Measurements from ENCODE around the gene GAS2L3.
"Not testable (repeated sequence)": the region's sequence is repeated elsewhere in the genome, so short reads cannot be mapped to it uniquely, and the experiment has no call there.

GAS2L3 gene

DNA sequence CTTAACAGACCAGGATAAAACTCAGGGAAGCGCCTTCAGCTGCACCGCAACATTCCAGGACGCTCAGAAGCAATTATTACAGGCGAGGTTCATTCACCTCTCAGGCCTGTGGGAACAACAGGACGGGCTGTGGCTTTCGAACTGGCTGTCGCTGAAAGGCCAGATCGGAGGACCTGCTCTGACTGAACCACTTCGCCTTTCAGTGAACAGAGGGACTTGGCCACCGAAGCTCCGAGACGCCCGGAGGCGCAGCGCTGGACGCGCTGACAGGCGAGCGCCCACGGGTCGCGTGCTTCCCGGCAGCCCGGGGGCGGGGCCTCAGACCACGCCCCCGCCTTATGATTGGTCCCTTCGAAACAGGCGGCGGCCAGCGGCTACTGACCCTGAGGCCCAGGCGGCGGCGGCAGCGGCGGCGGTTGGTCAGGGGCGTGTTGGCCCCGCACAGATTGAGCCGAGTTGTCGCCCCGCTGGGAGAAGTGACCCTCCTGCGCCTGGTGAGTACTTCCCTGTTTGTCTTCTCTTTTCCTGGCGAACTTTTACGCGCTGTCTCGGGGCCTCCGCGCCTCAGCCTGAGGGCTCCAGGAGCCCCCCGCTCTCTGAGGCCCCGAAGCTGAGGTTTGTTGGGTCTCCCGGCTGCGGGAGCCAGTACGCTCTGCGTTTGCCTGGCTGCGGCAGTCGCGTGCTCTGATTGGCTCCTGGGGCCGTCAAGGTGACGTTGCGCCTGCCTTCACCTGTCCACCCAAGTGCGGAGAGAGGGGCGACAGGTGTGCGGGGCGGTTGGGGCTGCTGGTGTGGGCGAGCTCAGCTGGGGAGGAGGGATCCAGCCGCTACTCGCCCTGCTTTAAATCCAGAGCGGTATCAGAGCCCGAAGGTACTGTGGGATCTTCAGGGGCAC lies at the start of gene GAS2L3:
Gene GAS2L3 (plus strand): TSS at position 393 of the 895 bp plus-strand sequence. CDS start 21,221 bp downstream, outside the sequence.
- DNase-seq: peak; percentile 90

DNA sequence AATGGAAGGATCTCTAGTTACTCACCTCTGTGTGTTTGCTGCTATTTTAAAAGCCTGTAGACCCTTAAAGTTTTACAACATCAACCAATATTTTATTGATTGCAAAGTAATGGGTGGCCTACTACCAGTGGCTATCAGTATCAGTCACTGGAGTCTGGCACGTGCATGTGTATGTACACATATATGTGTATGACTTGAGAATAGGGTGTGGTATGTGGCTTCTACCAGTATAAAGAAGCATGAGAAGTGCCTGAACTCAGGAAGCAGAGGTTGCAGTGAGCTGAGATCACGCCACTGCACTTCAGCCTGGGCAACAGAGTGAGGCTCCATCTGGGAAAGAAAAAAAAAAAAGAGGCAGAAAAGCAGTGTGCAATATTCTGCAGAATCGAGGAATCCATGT lies 45.5 kb upstream of the GAS2L3 start:
- DNase-seq: no peak

DNA sequence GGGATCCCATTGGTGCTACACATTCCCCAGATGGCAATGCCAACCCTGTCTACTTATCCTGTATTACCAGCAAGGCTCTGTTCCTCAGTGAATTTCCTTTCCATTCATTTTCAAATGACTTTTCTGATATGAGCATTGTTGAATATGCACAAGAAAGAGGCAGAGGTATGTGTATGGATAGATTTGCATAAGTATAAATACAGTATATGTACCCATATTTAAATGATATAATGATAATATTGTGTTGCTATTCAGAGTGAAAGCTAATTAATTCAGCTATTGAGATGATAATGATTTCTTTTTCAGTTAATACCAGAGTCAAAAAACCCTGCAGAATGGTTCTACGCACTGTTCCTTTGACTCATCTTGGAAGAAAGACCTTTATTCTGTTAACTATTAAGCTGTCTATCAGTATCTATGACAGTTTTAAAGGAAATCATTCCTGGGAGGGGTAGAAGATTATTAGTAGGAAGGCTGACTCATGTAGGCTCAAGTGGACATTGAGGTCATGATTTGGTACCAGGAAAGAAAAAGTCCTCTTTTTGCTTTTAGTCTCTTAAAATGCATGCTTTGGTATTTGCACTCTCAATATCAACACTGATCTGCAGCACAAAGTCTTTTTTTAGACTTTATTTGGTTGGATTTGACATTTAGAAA lies 44.9 kb upstream of the GAS2L3 start:
- DNase-seq: no peak

DNA sequence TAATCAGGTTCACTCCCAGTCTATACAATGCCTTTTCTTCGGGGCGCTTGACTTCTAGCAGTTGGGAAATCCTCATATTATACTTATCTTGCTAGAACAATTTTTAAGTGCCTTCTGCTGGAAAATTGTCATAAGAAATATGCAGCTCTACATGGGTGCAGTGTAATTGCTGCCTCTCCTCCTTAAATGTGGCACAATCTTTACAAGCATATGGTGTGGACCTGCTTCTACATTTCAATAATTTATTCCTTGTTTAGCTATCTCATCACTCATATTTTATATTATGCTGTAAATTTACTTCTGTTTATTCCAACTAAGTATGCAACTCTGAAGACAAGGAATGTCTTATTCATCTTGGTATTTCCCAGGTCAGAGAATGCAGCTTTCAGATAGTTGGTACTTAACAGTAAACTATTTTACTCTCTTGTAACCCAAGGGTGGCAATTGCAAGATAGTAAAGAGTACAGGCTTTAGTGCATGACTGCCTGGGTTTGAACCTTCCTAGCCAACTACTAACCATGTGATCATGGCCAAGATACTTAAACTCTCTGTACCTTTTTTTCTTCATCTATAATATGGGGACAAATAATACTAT lies 43.6 kb upstream of the GAS2L3 start:
- no peak for DNase-seq

DNA sequence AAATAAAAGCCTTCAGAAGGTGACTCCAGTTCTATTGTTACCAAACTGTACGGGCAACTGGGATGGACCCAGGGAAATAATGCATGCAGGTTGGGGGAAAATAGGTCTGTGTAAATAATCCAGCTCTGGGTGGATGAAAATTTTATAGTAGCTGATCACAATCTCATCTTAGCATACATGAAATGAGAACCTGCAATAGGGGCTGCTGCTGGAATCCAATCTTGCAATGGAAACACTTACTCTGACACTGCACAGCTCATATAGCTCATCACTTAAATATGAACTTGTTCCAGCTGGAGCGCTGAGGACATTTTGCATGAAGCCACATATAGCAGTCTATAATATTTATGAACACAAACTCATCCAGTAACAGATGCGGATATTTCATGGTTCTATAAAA lies 40.1 kb upstream of the GAS2L3 start:
- DNase-seq: no peak

DNA sequence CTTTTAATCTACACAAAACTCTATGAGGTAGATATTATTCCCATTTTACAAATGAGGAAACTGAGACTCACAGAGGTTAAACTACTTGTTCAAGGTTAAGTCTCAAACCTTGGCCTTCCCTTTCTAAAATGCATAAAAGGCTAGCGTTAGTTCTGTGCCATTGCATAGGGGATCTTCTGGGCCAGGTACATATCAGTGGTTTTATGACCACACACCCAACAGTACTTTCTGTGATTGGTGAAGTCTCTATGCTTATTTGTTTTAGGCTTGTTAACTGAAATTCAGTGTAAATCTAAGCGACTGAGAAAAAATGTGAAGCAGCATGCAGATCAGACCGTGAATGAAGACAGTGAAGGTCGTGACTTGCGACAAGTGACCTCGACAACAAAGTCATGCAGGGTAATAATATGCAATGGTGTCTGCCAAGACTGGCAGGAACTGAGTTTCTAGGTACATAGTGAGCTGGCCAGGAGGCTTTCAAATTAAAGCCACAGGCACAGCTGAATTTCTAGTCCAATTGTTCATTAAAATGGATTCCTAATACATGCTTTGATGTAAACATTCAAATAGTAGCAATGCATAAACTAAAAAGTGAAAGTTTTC lies 38.8 kb upstream of the GAS2L3 start:
- DNase-seq: no peak

DNA sequence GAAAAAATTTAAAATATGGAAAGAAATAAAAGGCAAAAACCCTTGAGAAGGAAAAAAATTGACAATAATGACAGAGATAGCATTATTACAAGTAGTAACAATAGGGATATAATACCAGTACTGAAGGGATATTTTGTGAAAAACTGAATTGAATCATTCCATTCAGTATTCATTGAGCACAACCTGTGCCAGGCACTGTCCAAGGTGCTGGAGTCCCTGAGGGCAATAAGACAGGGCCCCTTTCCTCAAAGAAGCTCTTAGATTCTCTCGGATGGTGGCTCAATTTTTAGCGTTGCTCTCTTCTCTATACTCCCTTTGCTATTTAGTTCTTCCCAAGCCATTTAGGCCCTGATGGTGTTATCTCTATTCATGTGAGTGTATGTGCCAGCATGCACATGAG lies 34.3 kb upstream of the GAS2L3 start:
- DNase-seq: peak; percentile 72

DNA sequence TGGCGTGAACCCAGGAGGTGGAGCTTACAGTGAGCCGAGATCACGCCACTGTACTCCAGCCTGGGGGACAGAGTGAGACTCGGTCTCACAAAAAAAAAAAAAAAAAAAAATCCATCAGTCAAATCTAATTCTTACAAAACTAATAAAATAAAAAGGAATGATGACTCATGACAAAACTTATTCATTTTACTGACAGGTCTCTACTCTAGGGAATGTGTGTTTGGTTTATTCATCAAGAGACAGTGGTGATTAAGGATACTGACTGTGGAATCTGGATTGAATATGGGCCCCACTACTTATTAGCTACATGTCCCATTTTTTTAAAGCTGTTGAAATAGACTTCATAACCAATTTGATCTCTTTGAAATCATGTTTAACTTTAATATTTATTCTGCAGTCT lies 29.3 kb upstream of the GAS2L3 start:
- DNase-seq: no peak

DNA sequence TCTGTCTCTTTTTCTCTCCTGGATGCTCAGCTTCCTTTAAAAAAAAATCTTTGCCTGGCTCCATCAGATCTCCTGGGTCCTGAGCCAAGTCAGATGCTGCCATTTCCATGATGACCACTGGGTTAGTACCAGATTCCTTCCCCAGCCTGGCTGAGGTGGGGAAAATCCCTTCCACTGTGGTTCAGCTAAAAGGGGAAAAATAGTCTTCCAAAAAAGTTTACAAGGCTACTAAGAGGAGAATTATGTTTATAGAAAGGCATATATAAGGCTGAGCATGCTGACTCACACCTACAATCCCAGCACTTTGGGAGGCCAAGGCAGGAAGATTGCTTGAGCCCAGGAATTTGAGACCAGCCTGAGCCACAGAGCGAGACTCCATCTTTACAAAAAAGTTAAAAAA lies 28.4 kb upstream of the GAS2L3 start:
- DNase-seq: no peak

DNA sequence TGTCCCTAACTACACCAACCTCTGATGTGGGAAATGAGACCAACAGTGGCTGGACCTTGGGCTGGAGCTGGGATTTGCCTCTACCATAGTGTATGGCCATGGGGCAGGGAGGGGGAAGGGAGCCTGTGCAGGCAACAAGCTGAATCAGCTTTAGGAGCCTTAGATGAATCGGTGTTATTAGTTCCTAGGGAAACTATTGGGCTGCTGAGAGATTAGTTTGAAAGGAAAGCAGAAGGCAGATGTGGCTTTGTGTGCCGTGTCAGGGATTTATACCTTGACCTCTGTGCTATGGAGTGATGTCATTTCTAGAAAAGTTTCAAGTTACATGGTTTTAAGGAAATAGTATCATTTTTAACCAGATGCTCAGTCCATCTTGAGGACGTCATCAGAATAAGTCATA lies 19.5 kb upstream of the GAS2L3 start:
- DNase-seq: no peak

DNA sequence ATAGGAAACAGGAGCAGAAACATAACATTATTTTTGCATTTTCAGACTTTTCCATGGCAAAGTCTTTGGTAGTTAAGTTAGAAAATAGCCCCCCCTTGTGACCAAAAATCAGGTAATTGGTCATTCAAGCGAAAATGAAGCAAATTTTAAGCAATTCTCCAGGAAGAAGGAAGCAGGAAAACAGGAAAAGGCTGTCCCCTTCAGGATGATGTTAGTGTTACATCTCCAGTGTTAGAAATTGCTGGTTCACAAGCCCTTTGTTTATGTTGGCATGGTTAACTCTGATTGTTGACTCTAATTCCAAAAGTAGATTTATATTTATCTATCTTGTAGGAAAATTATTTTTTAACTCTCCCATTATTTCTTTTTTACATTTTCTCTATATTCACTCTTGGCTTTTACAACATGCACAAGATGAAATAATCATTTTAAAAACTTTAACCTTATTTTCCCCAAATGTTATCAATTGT lies 18.8 kb upstream of the GAS2L3 start:
- DNase-seq: peak; percentile 92

DNA sequence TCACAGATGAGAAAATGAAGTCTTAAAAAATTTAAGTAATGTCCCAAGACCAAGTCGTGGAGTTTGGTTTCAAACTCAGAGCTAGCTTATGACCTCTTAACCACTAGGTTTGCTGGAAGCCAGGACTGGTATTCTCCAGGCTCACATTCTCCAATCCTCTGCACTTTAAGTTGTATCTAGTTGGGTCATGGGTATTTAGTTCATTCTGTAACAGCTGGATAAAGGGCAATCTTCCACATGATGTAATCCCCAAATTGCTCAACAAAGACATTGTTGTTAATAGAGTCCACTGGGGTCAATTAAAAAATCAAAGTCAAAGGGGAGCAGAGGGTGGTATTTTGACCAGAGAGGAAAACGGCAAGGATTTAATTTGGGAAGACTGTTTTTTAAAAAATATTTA lies 17.8 kb upstream of the GAS2L3 start:
- no peak for DNase-seq

DNA sequence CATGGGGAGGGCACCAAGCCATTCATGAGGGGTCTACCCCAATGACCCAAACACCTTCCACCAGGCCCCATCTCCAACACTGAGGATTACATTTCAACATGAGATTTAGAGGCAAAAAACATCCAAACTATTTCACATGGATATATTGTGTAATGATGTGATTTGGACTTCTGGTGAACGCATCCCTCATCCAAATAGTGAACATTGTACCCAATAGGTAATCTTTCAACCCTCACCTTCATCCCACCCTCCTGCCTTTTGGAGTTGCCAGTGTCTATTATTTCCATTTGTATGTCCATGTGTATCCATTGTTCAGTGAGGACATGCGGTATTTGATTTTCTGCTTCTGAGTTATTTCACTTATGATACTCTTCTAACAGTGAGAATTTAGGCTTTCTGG lies 16.1 kb upstream of the GAS2L3 start:
- DNase-seq: no peak

DNA sequence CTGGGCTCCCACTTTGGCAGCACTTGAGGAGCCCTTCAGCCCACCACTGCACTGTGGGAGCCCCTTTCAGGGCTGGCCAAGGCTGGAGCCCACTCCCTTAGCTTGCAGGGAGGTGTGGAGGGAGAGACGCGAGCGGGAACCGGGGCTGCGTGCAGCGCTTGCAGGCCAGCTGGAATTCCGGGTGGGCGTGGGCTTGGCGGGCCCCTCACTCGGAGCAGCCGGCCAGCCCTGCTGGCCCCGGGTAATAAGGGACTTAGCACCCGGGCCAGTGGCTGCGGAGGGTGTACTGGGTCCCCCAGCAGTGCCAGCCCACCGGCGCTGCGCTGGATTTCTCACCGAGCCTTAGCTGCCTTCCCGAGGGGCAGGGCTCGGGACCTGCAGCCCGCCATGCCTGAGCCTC lies 14.2 kb upstream of the GAS2L3 start:
- DNase-seq: not testable (repeated sequence)

DNA sequence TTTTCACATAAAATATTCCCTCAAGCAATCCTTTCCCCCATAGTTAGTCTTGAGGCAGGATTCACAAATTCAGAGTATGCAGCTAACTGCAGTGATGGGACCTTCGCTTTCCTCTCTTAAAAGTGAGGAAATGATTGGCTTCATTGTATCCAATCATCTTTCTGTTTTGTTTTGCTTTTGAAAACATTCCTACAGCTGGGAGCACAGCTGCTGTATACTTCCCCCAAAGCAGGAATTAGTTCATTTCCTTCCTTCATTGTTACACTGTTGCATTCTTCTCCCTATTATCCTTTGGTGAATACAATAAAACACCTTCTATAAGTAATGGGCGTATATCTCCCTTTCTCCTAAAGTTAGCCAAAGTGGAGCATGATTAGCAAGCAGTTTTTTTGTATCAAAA lies 9.4 kb upstream of the GAS2L3 start:
- DNase-seq: no peak

DNA sequence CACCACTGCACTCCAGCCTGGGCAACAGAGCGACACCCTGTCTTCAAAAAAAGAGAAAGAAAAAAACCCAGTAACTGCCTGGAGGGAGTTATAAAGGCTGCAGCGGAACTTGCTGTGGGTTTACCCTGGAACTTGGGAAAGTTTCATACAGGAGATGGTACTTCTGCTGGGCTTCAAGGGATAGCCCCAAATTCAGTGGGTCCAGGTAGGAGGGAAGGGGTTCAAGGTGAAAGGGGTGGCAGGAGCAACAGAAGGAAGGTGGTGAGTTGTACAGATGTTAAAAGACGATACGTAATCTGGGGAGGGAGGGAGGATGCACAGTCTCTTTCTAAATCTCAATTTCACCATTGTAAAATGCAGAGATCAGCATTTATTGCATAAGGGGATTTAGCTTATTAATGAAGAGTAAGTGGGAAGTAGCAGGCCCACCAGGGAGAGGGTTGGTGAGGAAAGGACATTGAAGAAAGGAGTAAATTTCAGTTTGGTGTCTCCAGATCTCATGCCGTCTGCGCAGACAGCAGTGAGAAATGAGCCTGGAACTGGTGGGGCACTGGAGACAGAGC lies 8.5 kb upstream of the GAS2L3 start:
- no peak for DNase-seq

DNA sequence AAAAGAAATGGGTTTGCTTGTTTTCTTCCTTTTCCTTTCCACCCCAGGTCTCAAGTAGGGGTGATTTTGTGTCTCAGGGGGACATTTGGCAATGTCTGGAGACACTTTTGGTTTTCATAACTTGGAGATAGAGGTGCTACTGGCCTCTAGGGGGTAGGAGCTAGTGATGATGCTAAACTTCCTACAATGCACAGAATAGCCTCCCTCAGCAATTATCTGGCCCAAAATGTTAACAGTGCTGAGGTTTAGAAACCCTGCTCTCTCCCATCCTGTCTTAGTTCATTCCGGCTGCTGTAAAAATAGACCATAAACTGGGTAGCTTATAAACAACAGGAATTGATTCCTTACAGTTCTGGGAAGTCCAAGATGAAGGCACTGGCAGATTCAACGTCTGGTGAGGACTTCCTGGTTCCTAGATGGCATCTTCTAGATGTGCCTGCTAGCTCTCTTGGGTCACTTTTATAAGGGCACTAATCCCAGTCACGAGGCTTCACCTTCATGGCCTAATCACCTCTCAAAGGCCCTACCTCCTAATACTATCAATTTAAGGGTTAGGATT lies 7.4 kb upstream of the GAS2L3 start:
- DNase-seq: no peak

DNA sequence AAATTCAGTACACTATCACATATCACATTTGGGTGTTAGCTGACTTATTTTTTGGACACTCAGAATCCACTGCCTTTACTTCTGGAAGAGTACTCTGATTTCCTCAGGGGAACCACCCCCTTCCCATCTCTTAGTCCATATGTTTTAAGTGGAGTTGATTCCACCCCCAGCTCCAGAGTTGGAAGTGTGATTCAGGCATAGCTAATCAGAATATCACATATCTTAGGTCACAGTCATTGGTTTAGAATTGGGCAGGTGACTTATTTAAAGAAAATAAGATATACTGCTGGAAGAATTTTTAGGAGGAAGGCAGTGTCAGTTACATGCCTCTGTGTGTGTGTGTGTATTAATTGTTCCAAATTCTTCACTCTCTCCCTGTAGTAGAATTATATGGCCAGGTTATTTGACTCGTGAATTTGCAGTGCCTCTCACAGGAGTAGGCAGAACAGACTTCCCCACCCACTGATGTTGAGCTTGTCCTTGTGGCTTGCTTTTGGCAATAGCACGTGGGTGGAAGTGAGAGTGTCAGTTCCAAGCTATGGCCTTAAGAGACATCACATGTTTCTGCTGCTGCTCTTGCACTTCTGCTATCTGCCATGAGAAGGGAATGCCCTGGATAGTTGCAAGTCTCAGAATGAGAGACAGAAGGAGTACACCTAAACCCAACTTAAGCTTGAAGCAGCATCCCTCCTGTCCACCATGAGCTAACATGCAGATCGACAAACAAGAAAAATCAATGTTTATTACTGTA lies 6.4 kb upstream of the GAS2L3 start:
- DNase-seq: peak; percentile 38

DNA sequence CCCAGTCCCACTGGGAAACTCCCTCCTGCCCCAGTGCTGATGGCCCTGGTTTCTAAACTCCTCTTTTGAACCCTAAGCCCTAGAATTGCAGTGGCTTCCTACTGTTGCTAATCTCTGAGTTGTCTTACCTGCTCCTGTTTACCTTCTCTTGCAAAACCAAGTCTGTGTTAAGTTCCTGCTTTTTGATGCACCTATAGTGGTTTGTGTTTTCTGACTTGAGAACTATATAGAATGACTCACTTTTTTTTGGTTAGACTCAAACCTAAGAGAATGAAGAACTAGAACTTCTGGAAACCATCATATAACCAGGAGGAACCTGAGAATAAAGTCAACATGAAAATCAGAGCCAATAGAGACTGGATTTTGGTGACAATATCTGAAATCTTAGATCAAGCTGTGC lies 5.5 kb upstream of the GAS2L3 start:
- DNase-seq: no peak

DNA sequence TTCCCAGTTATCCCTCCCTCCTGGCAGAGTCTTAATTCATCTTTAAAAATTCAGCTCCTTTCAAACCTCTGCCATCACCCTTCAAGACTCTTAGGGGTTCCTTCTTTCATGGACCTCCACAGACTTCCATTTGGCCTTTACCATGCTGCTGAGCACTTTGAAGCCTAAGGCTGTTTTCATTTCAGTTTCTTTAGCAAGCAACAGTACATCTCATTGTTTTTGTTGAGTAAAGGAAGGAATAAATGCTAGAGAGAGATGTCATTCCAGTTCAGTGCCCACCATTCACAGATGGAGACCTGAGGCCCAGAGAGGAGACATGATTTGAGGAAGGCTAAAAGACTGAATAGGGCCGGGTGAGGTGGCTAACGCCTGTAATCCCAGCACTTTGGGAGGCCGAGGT lies 1.3 kb upstream of the GAS2L3 start:
- DNase-seq: no peak

DNA sequence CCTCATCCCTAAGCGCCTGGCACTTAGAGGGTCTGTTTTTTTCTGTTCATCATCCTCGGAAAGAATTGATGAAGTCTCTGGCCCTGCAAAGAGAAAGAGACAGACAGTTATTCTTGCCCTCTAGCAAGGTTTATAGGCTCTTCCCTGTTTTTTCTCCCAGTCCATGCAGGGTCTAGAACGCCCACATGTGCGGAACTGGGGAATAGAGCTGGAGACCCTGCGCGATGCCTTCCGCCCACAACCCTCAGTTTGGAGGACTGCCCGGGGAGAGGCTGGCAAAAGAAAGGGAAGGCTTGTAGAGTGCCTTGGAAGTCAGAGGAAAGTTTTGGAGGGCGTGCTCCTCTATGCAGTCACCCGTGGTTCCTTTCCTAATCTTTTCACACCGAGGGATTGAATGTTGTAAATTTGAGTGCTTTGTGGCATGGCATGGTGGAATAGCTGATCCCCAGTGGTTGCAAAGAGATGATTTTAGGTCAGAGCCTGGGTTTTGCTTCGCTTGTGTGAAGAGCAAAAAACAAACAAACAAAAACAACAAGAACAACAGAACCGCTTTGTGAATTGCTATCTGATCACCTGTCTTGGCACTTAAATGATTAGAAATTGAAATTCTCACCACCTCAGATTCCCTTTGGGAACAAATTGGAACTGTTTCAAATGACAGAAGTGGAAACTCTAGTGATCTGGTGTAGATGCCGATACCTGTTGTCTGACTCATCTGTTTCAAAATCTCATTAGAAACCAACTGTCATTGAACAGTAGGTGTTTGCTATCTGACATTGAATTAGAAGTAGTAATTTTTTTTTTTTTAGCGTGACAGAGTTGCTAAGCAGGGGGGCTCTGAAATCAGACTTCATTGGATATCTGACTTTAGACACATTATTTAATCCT lies 947 bp downstream of the GAS2L3 start:
- peak; percentile 39 for DNase-seq

All from hematopoietic multipotent progenitor cell treated with erythropoietin and hydrocortisone succinate and interleukin-3 and kit ligand, for 6 days (in vitro differentiated cells).